Measurements from ENCODE around the gene NCAPG2.

DNA sequence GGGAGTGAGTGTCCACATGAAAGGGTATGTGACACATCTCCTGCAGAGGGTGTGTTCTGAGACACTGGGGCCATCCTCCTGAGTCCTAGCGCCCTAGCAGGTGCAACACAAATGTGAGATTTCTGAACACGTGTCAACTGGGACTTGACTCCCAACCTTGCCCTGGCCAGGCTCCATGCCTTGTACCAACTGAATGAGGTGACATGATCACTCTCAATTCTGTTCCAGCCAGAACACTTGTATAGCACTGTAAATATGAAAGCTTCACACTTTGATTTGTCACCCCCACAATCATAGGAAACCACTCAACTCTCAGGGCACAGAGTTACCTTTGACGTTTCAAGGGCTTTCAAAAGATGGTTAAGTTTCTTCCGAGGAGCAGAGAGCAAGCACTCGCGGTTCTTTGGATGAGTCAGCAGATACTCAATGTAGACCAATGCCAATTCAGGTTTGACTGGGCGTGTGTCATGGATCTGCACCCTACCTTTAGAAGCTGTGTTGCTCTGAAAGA is 48.6 kb downstream of the NCAPG2 start:
- TF ChIP-seq POLR2AphosphoS2 (IDR thresholded peaks at IDR 0.05; ENCODE audit: low read depth, low read length) (no peak), IKZF2 (IDR thresholded peaks at IDR 0.05) (peak; percentile 57 to 67; a peak in 2 of 4 replicates), RAD21 (IDR thresholded peaks at IDR 0.05; ENCODE audit: insufficient read depth, low read depth, low read length) (no peak)
- TF ChIP-seq, protein P1, sequence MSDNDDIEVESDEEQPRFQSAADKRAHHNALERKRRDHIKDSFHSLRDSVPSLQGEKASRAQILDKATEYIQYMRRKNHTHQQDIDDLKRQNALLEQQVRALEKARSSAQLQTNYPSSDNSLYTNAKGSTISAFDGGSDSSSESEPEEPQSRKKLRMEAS (IDR thresholded peaks at IDR 0.05; ENCODE audit: low read depth, low read length): no peak
- TF ChIP-seq, protein P2, sequence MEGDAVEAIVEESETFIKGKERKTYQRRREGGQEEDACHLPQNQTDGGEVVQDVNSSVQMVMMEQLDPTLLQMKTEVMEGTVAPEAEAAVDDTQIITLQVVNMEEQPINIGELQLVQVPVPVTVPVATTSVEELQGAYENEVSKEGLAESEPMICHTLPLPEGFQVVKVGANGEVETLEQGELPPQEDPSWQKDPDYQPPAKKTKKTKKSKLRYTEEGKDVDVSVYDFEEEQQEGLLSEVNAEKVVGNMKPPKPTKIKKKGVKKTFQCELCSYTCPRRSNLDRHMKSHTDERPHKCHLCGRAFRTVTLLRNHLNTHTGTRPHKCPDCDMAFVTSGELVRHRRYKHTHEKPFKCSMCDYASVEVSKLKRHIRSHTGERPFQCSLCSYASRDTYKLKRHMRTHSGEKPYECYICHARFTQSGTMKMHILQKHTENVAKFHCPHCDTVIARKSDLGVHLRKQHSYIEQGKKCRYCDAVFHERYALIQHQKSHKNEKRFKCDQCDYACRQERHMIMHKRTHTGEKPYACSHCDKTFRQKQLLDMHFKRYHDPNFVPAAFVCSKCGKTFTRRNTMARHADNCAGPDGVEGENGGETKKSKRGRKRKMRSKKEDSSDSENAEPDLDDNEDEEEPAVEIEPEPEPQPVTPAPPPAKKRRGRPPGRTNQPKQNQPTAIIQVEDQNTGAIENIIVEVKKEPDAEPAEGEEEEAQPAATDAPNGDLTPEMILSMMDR (IDR thresholded peaks at IDR 0.05 in 2 of 3, conservative IDR thresholded peaks at IDR 0.05 in 1 of 3; ENCODE audit: control insufficient read depth in 2 of 3, extremely low read depth in 1 of 3, insufficient read depth in 1 of 3, low read depth in 3 of 3, low read length in 3 of 3): no peak
